HepG2 (cell line): ENCODE results near the gene AP4M1. TPM values are rescaled to one million over a fixed set of nuclear protein-coding genes. Genes with fewer than 3 reads are reported as not detected.
A peak's percentile ranks its signal among the peaks of the same experiment; 100 is the strongest.

ENCODE experiments used
- AGO2 ChIP-seq: fragments of 200-400 bp; formaldehyde crosslinking; optimal IDR thresholded peaks from 2 replicates; pipeline ENCODE3; 2017; ENCODE audit warnings: mild to moderate bottlenecking, low read depth, low read length, moderate library complexity
- CEBPG ChIP-seq: IDR thresholded peaks from 2 replicates; pipeline ENCODE4 v1.6.1; 2016
- CREM ChIP-seq, 2 experiments: sonication (generic) in 1 of 2; formaldehyde crosslinking in 1 of 2; IDR thresholded peaks; 2 replicates each; pipeline versions ENCODE4 v1.4.0 to v1.6.1; 2016 to 2020; ENCODE audit warnings: antibody characterized with exemption in 1 of 2, mild to moderate bottlenecking in 1 of 2, missing genetic modification reagents in 1 of 2
- DR1 ChIP-seq: sonication (generic); formaldehyde crosslinking; IDR thresholded peaks from 2 replicates; pipeline ENCODE4 v1.8.0; 2021; ENCODE audit warnings: mild to moderate bottlenecking, missing genetic modification reagents, inconsistent platforms
- FOXA3 ChIP-seq: IDR thresholded peaks from 2 replicates; pipeline ENCODE4 v1.6.1; 2016; ENCODE audit warnings: missing genetic modification reagents, missing compliant biosample characterization
- GTF2F1 ChIP-seq: fragments of 150-350 bp; IDR thresholded peaks from 2 replicates; pipeline ENCODE4 v1.6.1; 2014; ENCODE audit warnings: low read length
- HNF1B ChIP-seq: sonication (generic); formaldehyde crosslinking; IDR thresholded peaks from 2 replicates; pipeline ENCODE4 v1.5.1; 2020; ENCODE audit warnings: mild to moderate bottlenecking, moderate library complexity, missing genetic modification reagents
- MAFK ChIP-seq, 2 experiments: IDR thresholded peaks in 1 of 2; conservative IDR thresholded peaks in 1 of 2; 2 replicates each; pipeline ENCODE4 v1.6.1; 2011; ENCODE audit warnings: improper control_type of control experiment in 2 of 2, low read length in 2 of 2
- MTERF4 ChIP-seq: sonication (generic); formaldehyde crosslinking; IDR thresholded peaks from 2 replicates; pipeline ENCODE4 v1.8.0; 2023; ENCODE audit warnings: mild to moderate bottlenecking, missing genetic modification reagents
- MXD1 ChIP-seq: sonication (generic); formaldehyde crosslinking; IDR thresholded peaks from 2 replicates; pipeline ENCODE4 v1.4.0; 2020; ENCODE audit warnings: mild to moderate bottlenecking, missing genetic modification reagents
- NAIF1 ChIP-seq: sonication (generic); formaldehyde crosslinking; IDR thresholded peaks from 2 replicates; pipeline ENCODE4 v1.5.0; 2020; ENCODE audit warnings: mild to moderate bottlenecking, missing genetic modification reagents, borderline replicate concordance
- SAP130 ChIP-seq: IDR thresholded peaks from 2 replicates; pipeline ENCODE4 v1.6.1; 2016; ENCODE audit warnings: low read depth
- SIN3B ChIP-seq: fragments of 150-350 bp; IDR thresholded peaks from 2 replicates; pipeline ENCODE4 v1.6.1; 2014; ENCODE audit warnings: low read length
- SP5 ChIP-seq: IDR thresholded peaks from 2 replicates; pipeline ENCODE4 v1.6.1; 2016; ENCODE audit warnings: low read depth, borderline replicate concordance
- SYNCRIP ChIP-seq: fragments of 200-400 bp; formaldehyde crosslinking; IDR thresholded peaks from 2 replicates; pipeline ENCODE4 v1.6.1; 2018; ENCODE audit warnings: mild to moderate bottlenecking, low read depth, low read length; ENCODE audit not compliant: insufficient read depth
- TBX3 ChIP-seq: fragments of 450-650 bp; IDR thresholded peaks from 2 replicates; pipeline ENCODE4 v1.6.1; 2017; ENCODE audit warnings: antibody characterized with exemption, mild to moderate bottlenecking, inconsistent platforms, borderline replicate concordance
- TEF ChIP-seq: sonication (generic); formaldehyde crosslinking; IDR thresholded peaks from 2 replicates; pipeline ENCODE4 v1.5.0; 2020; ENCODE audit warnings: missing genetic modification reagents
- THRA ChIP-seq: sonication (generic); formaldehyde crosslinking; IDR thresholded peaks from 2 replicates; pipeline ENCODE4 v1.4.0; 2020; ENCODE audit warnings: missing genetic modification reagents, borderline replicate concordance
- YEATS2 ChIP-seq: sonication (generic); formaldehyde crosslinking; IDR thresholded peaks from 2 replicates; pipeline ENCODE4 v1.4.0; 2020; ENCODE audit warnings: missing genetic modification reagents, borderline replicate concordance
- ZMAT5 ChIP-seq: sonication (generic); formaldehyde crosslinking; IDR thresholded peaks from 2 replicates; pipeline ENCODE4 v1.5.0; 2020; ENCODE audit warnings: mild to moderate bottlenecking, low read depth, missing genetic modification reagents, borderline replicate concordance
- ZNF136 ChIP-seq: sonication (generic); formaldehyde crosslinking; IDR thresholded peaks from 2 replicates; pipeline ENCODE4 v1.8.1; 2022; ENCODE audit warnings: low read depth, mild to moderate bottlenecking, moderate library complexity, missing genetic modification reagents
- ZNF383 ChIP-seq: sonication (generic); formaldehyde crosslinking; IDR thresholded peaks from 2 replicates; pipeline ENCODE4 v1.4.0; 2020; ENCODE audit warnings: missing genetic modification reagents, mild to moderate bottlenecking, borderline replicate concordance
- ZNF629 ChIP-seq: sonication (generic); formaldehyde crosslinking; conservative IDR thresholded peaks from 2 replicates; pipeline ENCODE4 v1.5.0; 2020; ENCODE audit warnings: missing genetic modification reagents
- ZNF839 ChIP-seq: sonication (generic); formaldehyde crosslinking; IDR thresholded peaks from 2 replicates; pipeline ENCODE4 v1.4.0; 2020; ENCODE audit warnings: missing genetic modification reagents, mild to moderate bottlenecking, borderline replicate concordance
- polyA plus RNA-seq, 8 experiments: library from polyadenylated mRNA; depleted of rRNA in 3 of 8; stranded (reverse) in 7 of 8; unstranded in 1 of 8; fragments of >200 nt; fragmentation: Illumina TruSeq in 4 of 8; extraction: Trizol in 4 of 8; gene quantifications; 2 replicates each; pipeline versions ENCODE4 v1.2.1 to v1.2.3, GENCODE V29; 2011 to 2016; ENCODE audit warnings: low read depth in 4 of 8, missing spikeins in 1 of 8, mixed read lengths in 1 of 8; ENCODE audit not compliant: insufficient read depth in 1 of 8
- total RNA-seq, 5 experiments: library from RNA; depleted of rRNA; stranded (reverse); fragments of >200 nt; fragmentation: Illumina TruSeq; extraction: Trizol; gene quantifications; 2 replicates each; pipeline ENCODE4 v1.2.3, GENCODE V29; 2016; ENCODE audit warnings: low read depth in 1 of 5

The AP4M1 gene
- total and polyA plus RNA-seq, 2 of the 13 experiments (the other 11 are each of a cell fraction or from before 2014, with no cell fraction given), result 6.3 to 9.7 TPM

- TF ChIP-seq MTERF4 (no peak), NAIF1 (no peak), ZNF839 (no peak), AGO2 (no peak), YEATS2 (peak; percentile 18; the same call in 1 of the 2 replicates), GTF2F1 (no peak), SIN3B (no peak), HNF1B (CRISPR knock-in tag) (peak; percentile 34; the same call in 1 of the 2 replicates), SYNCRIP (no peak), TEF (no peak), TBX3 (peak; percentile 76; the same call in 1 of the 2 replicates), FOXA3 (CRISPR knock-in tag) (peak; percentile 40), MXD1 (CRISPR knock-in tag) (no peak), ZMAT5 (CRISPR knock-in tag) (no peak), THRA (peak; percentile 91), SP5 (peak; percentile 52; the same call in 1 of the 2 replicates), CEBPG (peak; percentile 63), ZNF629 (CRISPR knock-in tag) (no peak), DR1 (CRISPR knock-in tag) (0 out of 2 replicates have a peak, but pooled peaks have one; percentile 3), ZNF383 (CRISPR knock-in tag) (no peak), CREM (IDR thresholded peaks at IDR 0.05) (peak; percentile 27; the same call in 1 of the 2 replicates), CREM (CRISPR knock-in tag; IDR thresholded peaks at IDR 0.05) (no peak), SAP130 (CRISPR knock-in tag) (peak; percentile 66), ZNF136 (CRISPR knock-in tag) (no peak), MAFK (conservative IDR thresholded peaks at IDR 0.05 in 1 of 2, IDR thresholded peaks at IDR 0.05 in 1 of 2; ENCODE audit: low read length in 2 of 2) (no peak)
These were observed 56.1 kb downstream of the AP4M1 start (continued) for GRCh38 chr7:100157334-100158228.
